K562 (cell line): ENCODE measurements around the gene DAPK2. TPM values are rescaled to one million over a fixed set of nuclear protein-coding genes. Genes with fewer than 3 reads are reported as not detected.

Experiments used
- ADNP ChIP-seq: fragments of 200-800 bp; sonication (Bioruptor generic); IDR thresholded peaks from 2 replicates; pipeline ENCODE4 v1.6.1; 2016; ENCODE audit warnings: missing genetic modification characterization, missing compliant biosample characterization
- ATF7 ChIP-seq: fragments of 450-650 bp; IDR thresholded peaks from 2 replicates; pipeline ENCODE4 v1.7.1; 2014; ENCODE audit warnings: mild to moderate bottlenecking, moderate library complexity
- CEBPG ChIP-seq, 3 experiments: fragments of 200-800 bp in 1 of 3; sonication (Bioruptor generic) in 1 of 3; sonication (generic) in 1 of 3; formaldehyde crosslinking in 1 of 3; IDR thresholded peaks in 2 of 3; conservative IDR thresholded peaks in 1 of 3; 2 replicates each; pipeline versions ENCODE4 v1.6.1 to v1.8.0; 2016 to 2022; ENCODE audit warnings: missing compliant biosample characterization in 2 of 3, missing genetic modification characterization in 2 of 3, mild to moderate bottlenecking in 1 of 3, missing genetic modification reagents in 1 of 3
- CTBP1 ChIP-seq: fragments of 450-650 bp; IDR thresholded peaks from 2 replicates; pipeline ENCODE4 v1.6.1; 2016; ENCODE audit warnings: borderline replicate concordance
- GTF2E2 ChIP-seq: fragments of 200-800 bp; sonication (Bioruptor generic); IDR thresholded peaks from 2 replicates; pipeline ENCODE4 v1.6.1; 2016; ENCODE audit warnings: missing genetic modification characterization, missing compliant biosample characterization
- PPARD ChIP-seq: fragments of 250-450 bp; sonication (Bioruptor Pico); IDR thresholded peaks from 2 replicates; pipeline ENCODE4 v1.8.0; 2022; ENCODE audit warnings: inconsistent platforms, mild to moderate bottlenecking, moderate library complexity
- PRMT5 ChIP-seq: sonication (generic); formaldehyde crosslinking; IDR thresholded peaks from 2 replicates; pipeline ENCODE4 v1.5.0; 2020; ENCODE audit warnings: missing genetic modification reagents
- PURB ChIP-seq: sonication (generic); formaldehyde crosslinking; IDR thresholded peaks from 2 replicates; pipeline ENCODE4 v1.9.0; 2021; ENCODE audit warnings: low read depth, mild to moderate bottlenecking, missing genetic modification reagents
- RAD21 ChIP-seq, 2 experiments: fragments of 250-450 bp in 1 of 2; fragments of 450-650 bp in 1 of 2; sonication (Bioruptor Pico) in 1 of 2; formaldehyde crosslinking in 1 of 2; IDR thresholded peaks in 1 of 2; conservative IDR thresholded peaks in 1 of 2; 2 replicates each; pipeline versions ENCODE4 v1.4.0 to v1.8.0; 2020 to 2022; ENCODE audit warnings: mild to moderate bottlenecking in 2 of 2, moderate library complexity in 1 of 2
- YBX1 ChIP-seq: fragments of 450-650 bp; IDR thresholded peaks from 2 replicates; pipeline ENCODE4 v1.7.1; 2016; ENCODE audit warnings: mild to moderate bottlenecking
- ZBTB1 ChIP-seq: sonication (generic); formaldehyde crosslinking; IDR thresholded peaks from 2 replicates; pipeline ENCODE4 v1.8.1; 2023; ENCODE audit warnings: missing genetic modification reagents, low read depth, mild to moderate bottlenecking, borderline replicate concordance
- ZFP1 ChIP-seq: fragments of 450-650 bp; formaldehyde crosslinking; IDR thresholded peaks from 2 replicates; pipeline ENCODE4 v1.4.0; 2020; ENCODE audit warnings: mild to moderate bottlenecking, mixed read lengths
- ZKSCAN3 ChIP-seq: fragments of 250-450 bp; sonication (Bioruptor Pico); IDR thresholded peaks from 2 replicates; pipeline ENCODE4 v1.4.0; 2020
- ZNF146 ChIP-seq: IDR thresholded peaks from one replicate; pipeline ENCODE4 v1.6.1; 2018; ENCODE audit warnings: missing compliant biosample characterization; ENCODE audit not compliant: unreplicated experiment
- ZNF253 ChIP-seq: fragments of 250-450 bp; sonication (Bioruptor Pico); conservative IDR thresholded peaks from 2 replicates; pipeline ENCODE4 v1.6.1; 2021; ENCODE audit warnings: mild to moderate bottlenecking
- ZNF384 ChIP-seq: IDR thresholded peaks from 2 replicates; pipeline ENCODE4 v1.6.1; 2012; ENCODE audit warnings: low read depth, low read length, improper control_type of control experiment
- polyA plus RNA-seq, 8 experiments: library from polyadenylated mRNA; depleted of rRNA in 4 of 8; stranded (reverse) in 5 of 8; unstranded in 3 of 8; fragments of >200 nt; fragmentation: Nextera tagmentation in 2 of 8; fragmentation: Illumina TruSeq in 1 of 8; extraction: Ambion mirVana in 2 of 8; extraction: Trizol in 1 of 8; gene quantifications; 2 replicates each; pipeline versions ENCODE4 v1.2.1 to v1.2.3, GENCODE V29; 2011 to 2014; ENCODE audit warnings: inconsistent platforms in 1 of 8, missing spikeins in 1 of 8
- total RNA-seq, 7 experiments: library from RNA; depleted of rRNA in 6 of 7; stranded (reverse); fragments of >200 nt in 6 of 7; fragmentation: Illumina TruSeq in 2 of 7; extraction: Trizol in 2 of 7; gene quantifications; 2 replicates each; pipeline versions ENCODE4 v1.2.1 to v1.2.3, GENCODE V29; 2011 to 2021; ENCODE audit warnings: low replicate concordance in 1 of 7
- TF ChIP-seq, protein P1 (sequence below): sonication (generic); IDR thresholded peaks from 2 replicates; pipeline ENCODE4 v1.6.1; 2016
- TF ChIP-seq, protein P2 (sequence below), 2 experiments: fragments of 450-650 bp in 1 of 2; sonication (generic) in 1 of 2; formaldehyde crosslinking in 1 of 2; IDR thresholded peaks in 1 of 2; conservative IDR thresholded peaks in 1 of 2; 2 replicates each; pipeline versions ENCODE4 v1.6.1 to v1.8.1; 2016 to 2023; ENCODE audit warnings: mild to moderate bottlenecking in 2 of 2, moderate library complexity in 2 of 2, inconsistent platforms in 1 of 2, missing genetic modification reagents in 1 of 2
- TF ChIP-seq, protein P3 (sequence below): fragments of 450-650 bp; formaldehyde crosslinking; IDR thresholded peaks from 2 replicates; pipeline ENCODE4 v1.4.0; 2020; ENCODE audit warnings: mild to moderate bottlenecking, moderate library complexity
- TF ChIP-seq, protein P4 (sequence below): sonication (generic); formaldehyde crosslinking; IDR thresholded peaks from 2 replicates; pipeline ENCODE4 v1.8.0; 2023; ENCODE audit warnings: mild to moderate bottlenecking, missing genetic modification reagents
- TF ChIP-seq, protein P5 (sequence below): sonication (generic); formaldehyde crosslinking; IDR thresholded peaks from 2 replicates; pipeline ENCODE4 v1.9.0; 2022; ENCODE audit warnings: mild to moderate bottlenecking, missing genetic modification reagents

DAPK2 gene
- total and polyA plus RNA-seq, 9 of the 15 experiments (the other 6 are each of a cell fraction or from before 2014, with no cell fraction given): 0.14 to 5.2 (median 2.2) TPM

DNA sequence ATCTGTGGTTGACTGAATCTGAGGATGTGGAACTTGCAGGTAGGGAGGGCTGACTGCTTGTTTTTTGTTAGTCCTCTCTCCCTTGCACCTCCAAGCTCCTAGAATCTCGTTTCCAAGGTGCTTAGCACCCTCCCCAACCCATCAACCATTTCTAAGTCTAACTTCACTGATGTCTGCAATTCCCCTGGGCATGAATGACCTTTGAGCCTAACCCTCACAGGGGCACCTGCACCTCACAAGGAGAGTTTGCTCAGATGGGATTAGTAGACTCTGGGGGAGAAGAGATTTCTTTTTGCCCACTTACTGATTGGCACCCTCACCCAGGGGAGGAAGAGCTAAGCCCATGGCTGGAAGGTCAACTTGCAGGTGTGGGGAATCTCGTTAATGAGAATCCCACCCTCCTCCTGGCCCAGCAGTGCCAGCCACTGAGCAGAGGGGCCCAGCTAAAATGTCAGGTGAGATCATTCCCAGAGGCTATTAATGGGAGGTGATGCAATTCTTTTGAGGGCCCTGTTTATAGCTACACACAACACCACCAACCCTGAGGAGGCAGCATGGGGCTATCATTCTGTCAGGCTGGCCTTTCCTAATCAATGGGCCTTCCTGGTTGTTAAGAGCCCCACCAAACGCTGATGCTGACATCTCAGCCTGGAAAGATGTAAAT lies 130.9 kb downstream of the DAPK2 start (continued):
- TF ChIP-seq, protein P1, sequence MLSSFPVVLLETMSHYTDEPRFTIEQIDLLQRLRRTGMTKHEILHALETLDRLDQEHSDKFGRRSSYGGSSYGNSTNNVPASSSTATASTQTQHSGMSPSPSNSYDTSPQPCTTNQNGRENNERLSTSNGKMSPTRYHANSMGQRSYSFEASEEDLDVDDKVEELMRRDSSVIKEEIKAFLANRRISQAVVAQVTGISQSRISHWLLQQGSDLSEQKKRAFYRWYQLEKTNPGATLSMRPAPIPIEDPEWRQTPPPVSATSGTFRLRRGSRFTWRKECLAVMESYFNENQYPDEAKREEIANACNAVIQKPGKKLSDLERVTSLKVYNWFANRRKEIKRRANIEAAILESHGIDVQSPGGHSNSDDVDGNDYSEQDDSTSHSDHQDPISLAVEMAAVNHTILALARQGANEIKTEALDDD: no peak
- TF ChIP-seq ZBTB1 (no peak), ZNF253 (CRISPR knock-in tag) (no peak), ADNP (tag) (no peak), GTF2E2 (no peak), PRMT5 (no peak), ATF7 (peak; percentile 73; the same call in 1 of the 2 replicates), PPARD (no peak), ZNF384 (no peak), ZKSCAN3 (CRISPR knock-in tag) (no peak), RAD21 (CRISPR knock-in tag; conservative IDR thresholded peaks at IDR 0.05 in 1 of 2, IDR thresholded peaks at IDR 0.05 in 1 of 2) (peak in 1 of 2 experiments; percentile 26; a peak in 1 of 4 replicates), ZNF146 (no peak), ZFP1 (CRISPR knock-in tag) (no peak), PURB (CRISPR knock-in tag) (no peak), YBX1 (no peak), CTBP1 (0 out of 2 replicates have a peak, but pooled peaks have one; percentile 9), CEBPG (CRISPR knock-in tag; IDR thresholded peaks at IDR 0.05) (peak; percentile 81), CEBPG (tag; conservative IDR thresholded peaks at IDR 0.05 in 1 of 2, IDR thresholded peaks at IDR 0.05 in 1 of 2) (peak; percentile 78 to 86)
- TF ChIP-seq, protein P2, sequence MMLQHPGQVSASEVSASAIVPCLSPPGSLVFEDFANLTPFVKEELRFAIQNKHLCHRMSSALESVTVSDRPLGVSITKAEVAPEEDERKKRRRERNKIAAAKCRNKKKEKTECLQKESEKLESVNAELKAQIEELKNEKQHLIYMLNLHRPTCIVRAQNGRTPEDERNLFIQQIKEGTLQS (IDR thresholded peaks at IDR 0.05): peak; percentile 93
- TF ChIP-seq, protein P2 (CRISPR knock-in tag; conservative IDR thresholded peaks at IDR 0.05): no peak
- TF ChIP-seq, protein P3, sequence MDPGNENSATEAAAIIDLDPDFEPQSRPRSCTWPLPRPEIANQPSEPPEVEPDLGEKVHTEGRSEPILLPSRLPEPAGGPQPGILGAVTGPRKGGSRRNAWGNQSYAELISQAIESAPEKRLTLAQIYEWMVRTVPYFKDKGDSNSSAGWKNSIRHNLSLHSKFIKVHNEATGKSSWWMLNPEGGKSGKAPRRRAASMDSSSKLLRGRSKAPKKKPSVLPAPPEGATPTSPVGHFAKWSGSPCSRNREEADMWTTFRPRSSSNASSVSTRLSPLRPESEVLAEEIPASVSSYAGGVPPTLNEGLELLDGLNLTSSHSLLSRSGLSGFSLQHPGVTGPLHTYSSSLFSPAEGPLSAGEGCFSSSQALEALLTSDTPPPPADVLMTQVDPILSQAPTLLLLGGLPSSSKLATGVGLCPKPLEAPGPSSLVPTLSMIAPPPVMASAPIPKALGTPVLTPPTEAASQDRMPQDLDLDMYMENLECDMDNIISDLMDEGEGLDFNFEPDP (CRISPR knock-in tag): no peak
- TF ChIP-seq, protein P4, sequence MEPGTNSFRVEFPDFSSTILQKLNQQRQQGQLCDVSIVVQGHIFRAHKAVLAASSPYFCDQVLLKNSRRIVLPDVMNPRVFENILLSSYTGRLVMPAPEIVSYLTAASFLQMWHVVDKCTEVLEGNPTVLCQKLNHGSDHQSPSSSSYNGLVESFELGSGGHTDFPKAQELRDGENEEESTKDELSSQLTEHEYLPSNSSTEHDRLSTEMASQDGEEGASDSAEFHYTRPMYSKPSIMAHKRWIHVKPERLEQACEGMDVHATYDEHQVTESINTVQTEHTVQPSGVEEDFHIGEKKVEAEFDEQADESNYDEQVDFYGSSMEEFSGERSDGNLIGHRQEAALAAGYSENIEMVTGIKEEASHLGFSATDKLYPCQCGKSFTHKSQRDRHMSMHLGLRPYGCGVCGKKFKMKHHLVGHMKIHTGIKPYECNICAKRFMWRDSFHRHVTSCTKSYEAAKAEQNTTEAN (CRISPR knock-in tag): no peak
- TF ChIP-seq, protein P5, sequence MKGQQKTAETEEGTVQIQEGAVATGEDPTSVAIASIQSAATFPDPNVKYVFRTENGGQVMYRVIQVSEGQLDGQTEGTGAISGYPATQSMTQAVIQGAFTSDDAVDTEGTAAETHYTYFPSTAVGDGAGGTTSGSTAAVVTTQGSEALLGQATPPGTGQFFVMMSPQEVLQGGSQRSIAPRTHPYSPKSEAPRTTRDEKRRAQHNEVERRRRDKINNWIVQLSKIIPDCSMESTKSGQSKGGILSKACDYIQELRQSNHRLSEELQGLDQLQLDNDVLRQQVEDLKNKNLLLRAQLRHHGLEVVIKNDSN (CRISPR knock-in tag): no peak
